Left ventricle myocardium inferior (tissue), 1 donor: Measurements from ENCODE around the gene APAF1. TPM values are rescaled to one million over a fixed set of nuclear protein-coding genes. Genes with fewer than 3 reads are reported as not detected.
A peak's percentile ranks its signal among the peaks of the same experiment; 100 is the strongest.

ENCODE experiments used
- DNase-seq: peaks from one replicate; pipeline ENCODE4 v3.0.0-alpha.2; 2020
- H3K27ac ChIP-seq: fragments of 200-600 bp; replicated peaks from 2 replicates; pipeline ENCODE4 v1.8.0; 2021
- H3K27me3 ChIP-seq: fragments of 200-600 bp; 2 replicates; pipeline ENCODE4 v1.8.0; 2021; ENCODE audit warnings: low read depth
- H3K36me3 ChIP-seq: fragments of 200-600 bp; 2 replicates; pipeline ENCODE4 v1.8.0; 2021
- H3K4me1 ChIP-seq: fragments of 200-600 bp; 2 replicates; pipeline ENCODE4 v1.8.0; 2021
- H3K4me3 ChIP-seq: fragments of 200-600 bp; 2 replicates; pipeline ENCODE4 v1.8.0; 2021; ENCODE audit warnings: mild to moderate bottlenecking, moderate library complexity
- H3K9me3 ChIP-seq: fragments of 200-600 bp; replicated peaks from 2 replicates; pipeline ENCODE4 v1.8.0; 2021
- intact Hi-C: fragments of 100-400 bp; cut with micrococcal nuclease; formaldehyde crosslinking; loops from one replicate; pipeline ENCODE4 v1.11.0; 2022
- total RNA-seq: library from RNA; stranded (reverse); fragmentation: NEBNext Ultra II Directional; extraction: Animal tissue kit (Norgen Biotek cat#: 25700); gene quantifications from one replicate; pipeline ENCODE4 v1.2.1, GENCODE V29; 2021
- TF ChIP-seq, protein P1 (sequence below): fragments of 200-600 bp; IDR thresholded peaks from 2 replicates; pipeline ENCODE4 v1.8.0; 2021; ENCODE audit warnings: antibody characterized with exemption, mild to moderate bottlenecking, borderline replicate concordance
- donor health status: DM: no; HTN: yes; CAD: no; lungs with severe emphysema.

APAF1 gene
- total RNA-seq, 1 donor from 2014 or later = 5.0 TPM

DNA sequence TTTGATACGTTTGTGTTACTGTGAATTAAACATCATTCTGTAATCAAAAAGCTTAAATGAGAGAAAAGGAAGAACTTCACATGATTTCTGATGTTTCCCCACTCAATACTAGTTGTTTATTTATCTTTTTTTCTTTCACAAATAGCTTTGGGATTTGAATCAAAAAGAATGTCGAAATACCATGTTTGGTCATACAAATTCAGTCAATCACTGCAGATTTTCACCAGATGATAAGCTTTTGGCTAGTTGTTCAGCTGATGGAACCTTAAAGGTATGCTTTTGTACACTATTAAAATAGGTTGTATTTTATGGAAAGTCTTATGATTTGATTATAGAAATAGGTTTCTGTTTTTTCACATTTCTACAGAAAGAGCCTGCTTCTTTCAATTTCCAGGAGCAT, 41.5 kb downstream of the APAF1 start:
- Histone ChIP-seq H3K36me3 (peaks cover 87% of the 10 kb centered on the region), H3K27me3 (no peaks in the 10 kb centered on the region), H3K4me3 (no peak overlapping the region), H3K27ac (no peak overlapping the region), H3K4me1 (no peaks in the 10 kb centered on the region), H3K9me3 (no peaks in the 10 kb centered on the region)
- TF ChIP-seq, protein P1, sequence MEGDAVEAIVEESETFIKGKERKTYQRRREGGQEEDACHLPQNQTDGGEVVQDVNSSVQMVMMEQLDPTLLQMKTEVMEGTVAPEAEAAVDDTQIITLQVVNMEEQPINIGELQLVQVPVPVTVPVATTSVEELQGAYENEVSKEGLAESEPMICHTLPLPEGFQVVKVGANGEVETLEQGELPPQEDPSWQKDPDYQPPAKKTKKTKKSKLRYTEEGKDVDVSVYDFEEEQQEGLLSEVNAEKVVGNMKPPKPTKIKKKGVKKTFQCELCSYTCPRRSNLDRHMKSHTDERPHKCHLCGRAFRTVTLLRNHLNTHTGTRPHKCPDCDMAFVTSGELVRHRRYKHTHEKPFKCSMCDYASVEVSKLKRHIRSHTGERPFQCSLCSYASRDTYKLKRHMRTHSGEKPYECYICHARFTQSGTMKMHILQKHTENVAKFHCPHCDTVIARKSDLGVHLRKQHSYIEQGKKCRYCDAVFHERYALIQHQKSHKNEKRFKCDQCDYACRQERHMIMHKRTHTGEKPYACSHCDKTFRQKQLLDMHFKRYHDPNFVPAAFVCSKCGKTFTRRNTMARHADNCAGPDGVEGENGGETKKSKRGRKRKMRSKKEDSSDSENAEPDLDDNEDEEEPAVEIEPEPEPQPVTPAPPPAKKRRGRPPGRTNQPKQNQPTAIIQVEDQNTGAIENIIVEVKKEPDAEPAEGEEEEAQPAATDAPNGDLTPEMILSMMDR = no peak
- no peak for DNase-seq
- intact Hi-C loops = no loop called here

DNA sequence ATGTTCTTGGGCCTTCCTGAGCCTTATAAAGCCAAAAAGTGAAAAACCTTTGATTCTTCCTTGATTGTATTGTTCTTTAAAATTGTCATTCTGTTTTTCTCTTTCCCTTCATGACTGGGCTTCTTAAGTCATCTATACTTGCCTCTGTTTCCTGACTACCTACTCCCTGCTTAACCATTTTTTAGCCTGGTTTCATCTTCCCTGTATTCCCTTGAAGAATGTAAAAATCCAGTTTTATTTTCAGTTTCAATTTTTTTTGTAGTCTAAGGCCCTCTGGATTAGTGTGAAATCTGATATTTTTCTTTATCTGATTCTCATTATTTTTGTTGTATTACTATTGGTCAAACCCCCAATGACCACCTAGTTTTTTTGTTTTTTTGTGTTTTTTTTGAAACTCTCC, 46.3 kb downstream of the APAF1 start:
- DNase-seq = no peak
- no peaks in the 10 kb centered on the region for H3K4me1 ChIP-seq
- H3K9me3 ChIP-seq = peaks cover 8% of the 10 kb centered on the region
- peaks cover 77% of the 10 kb centered on the region for H3K36me3 ChIP-seq
- H3K4me3 ChIP-seq = no peak overlapping the region
- intact Hi-C loops = no loop called here
- no peaks in the 10 kb centered on the region for H3K27me3 ChIP-seq
- H3K27ac ChIP-seq = no peak overlapping the region
- TF ChIP-seq, protein P1 = no peak

DNA sequence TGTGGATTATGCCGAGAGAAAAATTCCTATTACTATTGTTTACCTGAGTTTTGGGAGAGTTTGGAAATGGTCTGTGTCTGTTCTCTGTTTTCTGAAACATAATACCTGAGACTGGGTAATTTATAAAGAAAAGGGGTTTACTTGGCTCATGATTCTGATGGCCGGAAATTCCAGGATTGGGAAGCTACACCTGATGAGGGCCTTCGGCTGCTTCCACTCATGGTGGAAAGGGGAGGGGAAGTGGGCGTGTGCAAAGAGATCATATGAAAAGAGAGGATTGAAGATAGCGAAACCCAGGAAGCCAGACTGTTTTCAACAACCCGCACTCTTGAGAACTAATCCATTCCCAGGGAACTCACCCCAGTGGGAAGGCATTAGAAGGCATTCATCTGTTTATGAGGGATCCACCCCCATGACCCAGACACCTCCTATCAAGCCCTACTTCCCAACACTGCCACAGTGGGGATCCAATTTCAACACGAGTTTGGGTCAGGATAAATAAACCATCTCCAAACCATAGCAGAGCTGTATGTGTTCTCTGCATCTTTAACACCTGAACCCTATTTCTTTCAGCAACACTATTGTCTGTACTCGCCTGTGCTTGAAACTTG, 51.1 kb downstream of the APAF1 start:
- TF ChIP-seq, protein P1 = no peak
- Histone ChIP-seq H3K36me3 (peaks cover 36% of the 10 kb centered on the region), H3K4me1 (peaks cover 16% of the 10 kb centered on the region), H3K4me3 (no peak overlapping the region), H3K27ac (no peak overlapping the region), H3K9me3 (peaks cover 8% of the 10 kb centered on the region), H3K27me3 (no peaks in the 10 kb centered on the region)
- DNase-seq = no peak
- intact Hi-C loops = loop anchor here (5.0 kb wide), 1 partner anchor 301 kb away; no protein-coding TSS in a partner anchor

DNA sequence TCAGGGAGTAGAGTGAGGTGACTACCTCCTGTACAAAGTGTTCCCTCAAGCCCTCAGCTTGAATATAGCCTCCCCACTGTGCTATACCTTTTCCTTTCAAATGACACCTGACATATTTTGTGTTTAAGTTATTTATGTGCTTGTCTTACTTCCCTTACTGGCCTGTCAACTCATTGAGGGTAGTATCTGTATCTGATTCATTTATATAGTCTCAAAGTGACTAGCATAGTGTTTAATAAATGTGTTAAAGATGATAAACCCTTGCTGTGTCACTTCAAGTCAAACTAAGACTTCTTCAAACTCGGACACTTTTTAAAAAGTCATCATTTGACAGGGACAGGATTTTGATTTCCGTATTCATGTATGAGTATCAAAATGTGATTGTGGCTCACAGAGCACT, 52.1 kb downstream of the APAF1 start:
- Histone ChIP-seq H3K4me3 (no peak overlapping the region), H3K9me3 (peaks cover 8% of the 10 kb centered on the region), H3K27ac (no peak overlapping the region), H3K36me3 (peaks cover 30% of the 10 kb centered on the region), H3K27me3 (no peaks in the 10 kb centered on the region), H3K4me1 (peaks cover 16% of the 10 kb centered on the region)
- TF ChIP-seq, protein P1 = no peak
- no peak for DNase-seq
- intact Hi-C loops = loop anchor here (5.0 kb wide), 1 partner anchor 300 kb away; no protein-coding TSS in a partner anchor

DNA sequence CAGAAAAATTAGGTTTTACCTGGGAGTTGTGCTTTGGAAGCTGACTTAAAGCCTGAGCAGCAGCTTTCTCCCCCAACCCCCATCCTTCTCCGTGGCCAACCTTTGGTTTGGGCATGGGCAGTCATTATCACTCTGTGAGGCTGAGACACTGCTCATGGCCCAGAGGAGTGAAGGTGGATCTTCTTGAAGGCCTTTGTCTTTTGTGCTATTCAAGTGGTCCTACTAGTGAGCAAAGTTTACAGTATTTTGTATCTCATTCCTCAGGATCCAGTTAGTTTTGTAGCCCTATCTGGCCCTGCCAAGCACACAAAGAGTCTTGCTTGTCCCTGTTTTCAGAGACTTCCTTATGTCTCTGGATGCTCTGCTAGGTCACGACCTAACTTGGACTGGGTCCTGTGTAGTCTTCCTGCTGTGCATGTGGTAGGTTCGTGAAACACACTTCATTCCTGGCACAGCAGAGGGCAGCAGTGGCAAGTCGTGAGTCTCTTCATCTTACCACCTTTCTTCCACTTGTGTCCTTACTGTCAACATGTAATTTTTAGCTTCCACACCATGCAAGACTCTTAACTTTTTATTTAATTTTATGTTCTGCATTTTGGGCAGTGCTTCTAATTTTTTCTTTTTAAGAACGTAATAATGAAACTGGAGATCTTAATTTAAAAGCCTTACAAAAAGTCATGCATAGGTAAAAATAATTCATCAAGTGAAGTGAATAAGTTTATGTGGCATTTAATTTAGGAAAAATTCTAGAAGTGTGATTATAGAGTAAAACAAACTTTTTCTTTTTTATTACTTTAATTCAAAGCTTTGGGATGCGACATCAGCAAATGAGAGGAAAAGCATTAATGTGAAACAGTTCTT, 53.7 kb downstream of the APAF1 start:
- intact Hi-C loops = loop anchor here (5.0 kb wide), 1 partner anchor 298 kb away; no protein-coding TSS in a partner anchor
- DNase-seq = peak; percentile 41
- peaks cover 18% of the 10 kb centered on the region for H3K36me3 ChIP-seq

More for the DNA sequence above, 53.7 kb downstream of the APAF1 start:
- H3K27me3 ChIP-seq = no peaks in the 10 kb centered on the region
- no peak overlapping the region for H3K4me3 ChIP-seq
- H3K4me1 ChIP-seq = peaks cover 16% of the 10 kb centered on the region
- peaks cover 8% of the 10 kb centered on the region for H3K9me3 ChIP-seq
- H3K27ac ChIP-seq = no peak overlapping the region
- TF ChIP-seq, protein P1 = peak; percentile 68
